ENCODE data around the gene ENAM.

DNA sequence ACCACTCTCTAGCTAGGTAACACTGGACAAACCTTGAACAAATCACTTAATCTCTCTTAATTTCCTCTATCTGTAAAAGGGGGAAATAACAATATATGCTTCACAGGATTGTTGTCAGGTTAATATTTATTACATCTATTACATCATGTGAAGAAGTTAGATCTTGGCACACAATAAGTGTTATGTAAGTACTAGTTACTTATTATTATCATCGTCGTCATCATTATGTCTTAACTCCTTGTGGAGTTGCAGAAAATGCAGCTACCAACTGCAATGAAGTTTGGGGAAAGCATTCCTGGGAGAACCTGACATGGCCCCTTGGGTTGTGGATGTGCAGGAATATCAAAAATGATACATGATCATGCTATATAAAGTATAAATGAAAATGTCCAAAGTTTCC is 42.5 kb downstream of the ENAM start:
- TF ChIP-seq, protein P1, sequence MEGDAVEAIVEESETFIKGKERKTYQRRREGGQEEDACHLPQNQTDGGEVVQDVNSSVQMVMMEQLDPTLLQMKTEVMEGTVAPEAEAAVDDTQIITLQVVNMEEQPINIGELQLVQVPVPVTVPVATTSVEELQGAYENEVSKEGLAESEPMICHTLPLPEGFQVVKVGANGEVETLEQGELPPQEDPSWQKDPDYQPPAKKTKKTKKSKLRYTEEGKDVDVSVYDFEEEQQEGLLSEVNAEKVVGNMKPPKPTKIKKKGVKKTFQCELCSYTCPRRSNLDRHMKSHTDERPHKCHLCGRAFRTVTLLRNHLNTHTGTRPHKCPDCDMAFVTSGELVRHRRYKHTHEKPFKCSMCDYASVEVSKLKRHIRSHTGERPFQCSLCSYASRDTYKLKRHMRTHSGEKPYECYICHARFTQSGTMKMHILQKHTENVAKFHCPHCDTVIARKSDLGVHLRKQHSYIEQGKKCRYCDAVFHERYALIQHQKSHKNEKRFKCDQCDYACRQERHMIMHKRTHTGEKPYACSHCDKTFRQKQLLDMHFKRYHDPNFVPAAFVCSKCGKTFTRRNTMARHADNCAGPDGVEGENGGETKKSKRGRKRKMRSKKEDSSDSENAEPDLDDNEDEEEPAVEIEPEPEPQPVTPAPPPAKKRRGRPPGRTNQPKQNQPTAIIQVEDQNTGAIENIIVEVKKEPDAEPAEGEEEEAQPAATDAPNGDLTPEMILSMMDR (IDR thresholded peaks at IDR 0.05 in 4 of 5, conservative IDR thresholded peaks at IDR 0.05 in 1 of 5): no peak
- TF ChIP-seq POLR2A (IDR thresholded peaks at IDR 0.05): no peak
